H9 (cell line): ENCODE results near the gene GGT7. TPM values are rescaled to one million over a fixed set of nuclear protein-coding genes. Genes with fewer than 3 reads are reported as not detected.

Experiments used
- DNase-seq: peaks from one replicate; pipeline ENCODE4 v3.0.0-alpha.2; 2017
- H2AFZ ChIP-seq: one replicate; pipeline ENCODE4 v1.6.1; 2013; ENCODE audit warnings: mild to moderate bottlenecking, low read length, control low read depth, moderate library complexity
- H2AK5ac ChIP-seq: 2 replicates; pipeline ENCODE4 v1.6.1; 2013; ENCODE audit warnings: low read length, control low read depth, mixed read lengths; ENCODE audit not compliant: insufficient read length
- H2BK120ac ChIP-seq: one replicate; pipeline ENCODE4 v1.6.1; 2013; ENCODE audit warnings: low read depth, mild to moderate bottlenecking, low read length, control low read depth, inconsistent platforms; ENCODE audit not compliant: poor library complexity, severe bottlenecking
- H2BK12ac ChIP-seq: 2 replicates; pipeline ENCODE4 v1.6.1; 2013; ENCODE audit warnings: low read length, control low read depth, mixed read lengths, low read depth; ENCODE audit not compliant: insufficient read length
- H2BK15ac ChIP-seq: 2 replicates; pipeline ENCODE4 v1.6.1; 2013; ENCODE audit warnings: low read depth, low read length, control low read depth
- H2BK20ac ChIP-seq: one replicate; pipeline ENCODE4 v1.6.1; 2013; ENCODE audit warnings: low read depth, mild to moderate bottlenecking, low read length, control low read depth, inconsistent platforms; ENCODE audit not compliant: poor library complexity, severe bottlenecking
- H2BK5ac ChIP-seq: 2 replicates; pipeline ENCODE4 v1.6.1; 2013; ENCODE audit warnings: low read length, control low read depth, mixed read lengths; ENCODE audit not compliant: insufficient read length
- H3K14ac ChIP-seq: 2 replicates; pipeline ENCODE4 v1.6.1; 2013; ENCODE audit warnings: low read length, control low read depth; ENCODE audit not compliant: insufficient read depth
- H3K18ac ChIP-seq: 2 replicates; pipeline ENCODE4 v1.6.1; 2013; ENCODE audit warnings: low read depth, mild to moderate bottlenecking, mixed read lengths, low read length, control low read depth; ENCODE audit not compliant: insufficient read length
- H3K23ac ChIP-seq: 2 replicates; pipeline ENCODE4 v1.6.1; 2013; ENCODE audit warnings: low read length, control low read depth, mixed read lengths, low read depth; ENCODE audit not compliant: insufficient read length
- H3K23me2 ChIP-seq: 2 replicates; pipeline ENCODE4 v1.6.1; 2013; ENCODE audit warnings: low read depth, mild to moderate bottlenecking, mixed read lengths, low read length, control low read depth; ENCODE audit not compliant: insufficient read length, poor library complexity, severe bottlenecking
- H3K27ac ChIP-seq: 2 replicates; pipeline ENCODE4 v1.5.1; 2013; ENCODE audit warnings: low read length, control low read depth, mixed read lengths, low read depth; ENCODE audit not compliant: insufficient read length
- H3K27me3 ChIP-seq: 2 replicates; pipeline ENCODE4 v1.6.1; 2013; ENCODE audit warnings: low read length, control low read depth, inconsistent platforms; ENCODE audit not compliant: insufficient read depth
- H3K4ac ChIP-seq: 2 replicates; pipeline ENCODE4 v1.6.1; 2013; ENCODE audit warnings: low read depth, mild to moderate bottlenecking, control low read depth, inconsistent platforms, low read length, moderate library complexity
- H3K4me1 ChIP-seq: 2 replicates; pipeline ENCODE4 v1.6.1; 2013; ENCODE audit warnings: low read length, control low read depth, inconsistent platforms; ENCODE audit not compliant: insufficient read depth
- H3K4me2 ChIP-seq: 2 replicates; pipeline ENCODE4 v1.6.1; 2013; ENCODE audit warnings: low read length, control low read depth, mixed read lengths; ENCODE audit not compliant: insufficient read length, insufficient read depth
- H3K56ac ChIP-seq: 2 replicates; pipeline ENCODE4 v1.6.1; 2013; ENCODE audit warnings: low read depth, mild to moderate bottlenecking, mixed read lengths, low read length, control low read depth; ENCODE audit not compliant: insufficient read length
- H3K79me1 ChIP-seq: 2 replicates; pipeline ENCODE4 v1.6.1; 2013; ENCODE audit warnings: low read depth, mild to moderate bottlenecking, moderate library complexity, low read length, control low read depth, inconsistent platforms; ENCODE audit not compliant: insufficient read depth, poor library complexity, severe bottlenecking
- H3K79me2 ChIP-seq: 2 replicates; pipeline ENCODE4 v1.6.1; 2013; ENCODE audit warnings: low read length, control low read depth, inconsistent platforms; ENCODE audit not compliant: insufficient read depth
- H3K9ac ChIP-seq: 2 replicates; pipeline ENCODE4 v1.6.1; 2013; ENCODE audit warnings: low read length, control low read depth, mixed read lengths; ENCODE audit not compliant: insufficient read length; ENCODE audit errors: extremely low read depth
- H3K9me3 ChIP-seq: one replicate; pipeline ENCODE4 v1.6.1; 2013; ENCODE audit warnings: low read depth, low read length, inconsistent platforms; ENCODE audit not compliant: control insufficient read depth
- H3T11ph ChIP-seq: one replicate; pipeline ENCODE4 v1.6.1; 2013; ENCODE audit warnings: mild to moderate bottlenecking, low read length, control low read depth, inconsistent platforms
- H4K20me1 ChIP-seq: one replicate; pipeline ENCODE4 v1.6.1; 2013; ENCODE audit not compliant: control insufficient read depth, insufficient read length, insufficient read depth
- H4K5ac ChIP-seq: 2 replicates; pipeline ENCODE4 v1.6.1; 2013; ENCODE audit warnings: low read depth, mild to moderate bottlenecking, mixed read lengths, low read length, control low read depth; ENCODE audit not compliant: insufficient read length
- H4K8ac ChIP-seq: replicated peaks from 2 replicates; pipeline ENCODE4 v1.6.1; 2013; ENCODE audit warnings: low read length, control low read depth, mixed read lengths, low read depth; ENCODE audit not compliant: insufficient read length
- H4K91ac ChIP-seq: 2 replicates; pipeline ENCODE4 v1.6.1; 2013; ENCODE audit warnings: low read depth, mild to moderate bottlenecking, moderate library complexity, mixed read lengths, low read length, control low read depth; ENCODE audit not compliant: insufficient read length
- H3K27ac Mint-ChIP-seq, 3 experiments: 2 replicates in 2 of 3; 3 replicates in 1 of 3; pipeline ENCODE4 v1.8.0; 2020 to 2021; ENCODE audit warnings: mixed read lengths in 3 of 3, mild to moderate bottlenecking in 1 of 3, moderate library complexity in 1 of 3
- H3K27me3 Mint-ChIP-seq: 2 replicates; pipeline ENCODE4 v1.8.0; 2021; ENCODE audit warnings: low read depth, mild to moderate bottlenecking, moderate library complexity, mixed read lengths
- H3K36me3 Mint-ChIP-seq, 3 experiments: 2 replicates in 2 of 3; 3 replicates in 1 of 3; pipeline ENCODE4 v1.8.0; 2020 to 2021; ENCODE audit warnings: low read depth in 3 of 3, mixed read lengths in 3 of 3; ENCODE audit not compliant: insufficient read depth in 1 of 3
- H3K4me1 Mint-ChIP-seq, 2 experiments: 2 replicates each; pipeline ENCODE4 v1.8.0; 2020; ENCODE audit warnings: mixed read lengths in 2 of 2
- H3K4me3 Mint-ChIP-seq, 2 experiments: 2 replicates in 1 of 2; 3 replicates in 1 of 2; pipeline ENCODE4 v1.8.0; 2020 to 2021; ENCODE audit warnings: mild to moderate bottlenecking in 2 of 2, mixed read lengths in 2 of 2, moderate library complexity in 1 of 2
- H3K9me3 Mint-ChIP-seq, 2 experiments: 2 replicates in 1 of 2; 3 replicates in 1 of 2; pipeline ENCODE4 v1.8.0; 2020; ENCODE audit warnings: mild to moderate bottlenecking in 2 of 2, mixed read lengths in 2 of 2, moderate library complexity in 1 of 2
- WGBS: extraction: QIAGEN DNeasy Blood & Tissue Kit; methylation state at CpG from one replicate; pipeline ENCODE4 v1.1.7; 2013; ENCODE audit warnings: missing lambda C conversion rate, low lambda C conversion rate, mixed read lengths; ENCODE audit not compliant: insufficient read length; ENCODE audit errors: extremely low coverage; 5-methylcytosine and 5-hydroxymethylcytosine counted together
- total RNA-seq: library from RNA; stranded (reverse); gene quantifications from 2 replicates; pipeline ENCODE4 v1.2.1, GENCODE V29; 2021
- TF ChIP-seq, protein P1 (sequence below): fragments of 200-600 bp; sonication (generic); conservative IDR thresholded peaks from 3 replicates; pipeline ENCODE4 v1.8.0; 2021; ENCODE audit warnings: antibody characterized with exemption, mild to moderate bottlenecking

GGT7 gene
- total RNA-seq, 1 experiment from 2014 or later, result 38.6 TPM

DNA sequence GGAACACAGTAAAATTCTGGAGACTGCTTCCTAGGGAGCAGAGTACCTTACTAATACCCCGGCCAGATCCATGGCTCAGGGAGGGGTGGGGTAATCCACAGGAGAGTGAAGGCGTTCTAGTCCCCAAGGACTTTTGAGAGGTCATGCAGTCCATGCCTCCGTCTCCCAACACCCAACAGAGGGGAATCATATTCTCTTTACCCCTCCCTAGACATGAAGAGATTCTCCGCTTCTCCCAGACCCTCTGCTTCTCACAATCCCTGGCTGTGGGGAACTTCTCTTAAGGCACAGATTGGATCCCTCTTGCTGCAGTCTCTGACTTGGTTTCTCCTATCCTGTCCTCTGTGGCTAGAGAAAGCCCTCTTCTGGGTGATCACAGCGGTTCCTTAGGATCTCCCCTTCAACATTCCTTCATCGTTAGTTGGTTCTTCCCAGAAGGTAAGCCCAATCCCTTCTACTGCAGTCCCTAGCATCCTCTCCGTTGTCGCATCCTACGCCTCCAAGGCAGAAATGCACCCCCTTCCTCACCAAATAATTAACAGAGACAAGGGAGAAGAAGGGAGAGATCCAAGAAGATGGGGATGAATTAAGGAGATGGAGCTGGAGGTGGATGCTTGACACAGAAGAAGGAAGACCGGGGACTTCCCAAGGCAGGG, 562 bp downstream of the GGT7 start:
- H2AK5ac ChIP-seq, result no peak overlapping the region
- no peak overlapping the region for H2BK120ac ChIP-seq
- H3K14ac ChIP-seq, result no peak overlapping the region; the same call in 1 of the 2 replicates
- no peak overlapping the region for H3T11ph ChIP-seq
- H3K4ac ChIP-seq, result no peak overlapping the region
- no peak for DNase-seq
- H2BK15ac ChIP-seq, result no peak overlapping the region
- no peak overlapping the region for H3K56ac ChIP-seq
- H4K5ac ChIP-seq, result no peak overlapping the region
- no peak overlapping the region for H3K23ac ChIP-seq
- H2BK5ac ChIP-seq, result no peak overlapping the region
- H2BK20ac ChIP-seq, result no peak overlapping the region
- H3K27ac ChIP-seq, result no peak overlapping the region
- H3K9me3 ChIP-seq, result no peaks in the 10 kb centered on the region
- H3K9me3 Mint-ChIP-seq, result no peaks in the 10 kb centered on the region
- H4K20me1 ChIP-seq, result no peaks in the 10 kb centered on the region
- H3K36me3 Mint-ChIP-seq, result peaks cover 0 to 9% (median 0%) of the 10 kb centered on the region in 3 experiments; a peak in 5 of 7 replicates
- no peak overlapping the region for H3K18ac ChIP-seq
- H3K27me3 Mint-ChIP-seq, result peaks cover 29% of the 10 kb centered on the region
- peak overlapping the region in 1 of 3 experiments; percentile 87; a peak in 1 of 7 replicates for H3K27ac Mint-ChIP-seq
- peaks cover 36 to 38% of the 10 kb centered on the region in 2 experiments for H3K4me1 Mint-ChIP-seq
- no peaks in the 10 kb centered on the region for H3K79me2 ChIP-seq
- H3K79me1 ChIP-seq, result no peaks in the 10 kb centered on the region
- WGBS, result no CpG with 5 or more reads among the region's 10 CpGs
- H4K8ac ChIP-seq, result no peak overlapping the region
- no peak overlapping the region for H4K91ac ChIP-seq
- peaks cover 17% of the 10 kb centered on the region for H3K23me2 ChIP-seq
- TF ChIP-seq, protein P1, sequence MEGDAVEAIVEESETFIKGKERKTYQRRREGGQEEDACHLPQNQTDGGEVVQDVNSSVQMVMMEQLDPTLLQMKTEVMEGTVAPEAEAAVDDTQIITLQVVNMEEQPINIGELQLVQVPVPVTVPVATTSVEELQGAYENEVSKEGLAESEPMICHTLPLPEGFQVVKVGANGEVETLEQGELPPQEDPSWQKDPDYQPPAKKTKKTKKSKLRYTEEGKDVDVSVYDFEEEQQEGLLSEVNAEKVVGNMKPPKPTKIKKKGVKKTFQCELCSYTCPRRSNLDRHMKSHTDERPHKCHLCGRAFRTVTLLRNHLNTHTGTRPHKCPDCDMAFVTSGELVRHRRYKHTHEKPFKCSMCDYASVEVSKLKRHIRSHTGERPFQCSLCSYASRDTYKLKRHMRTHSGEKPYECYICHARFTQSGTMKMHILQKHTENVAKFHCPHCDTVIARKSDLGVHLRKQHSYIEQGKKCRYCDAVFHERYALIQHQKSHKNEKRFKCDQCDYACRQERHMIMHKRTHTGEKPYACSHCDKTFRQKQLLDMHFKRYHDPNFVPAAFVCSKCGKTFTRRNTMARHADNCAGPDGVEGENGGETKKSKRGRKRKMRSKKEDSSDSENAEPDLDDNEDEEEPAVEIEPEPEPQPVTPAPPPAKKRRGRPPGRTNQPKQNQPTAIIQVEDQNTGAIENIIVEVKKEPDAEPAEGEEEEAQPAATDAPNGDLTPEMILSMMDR, result no peak
- peaks cover 6% of the 10 kb centered on the region; the same call in 1 of the 2 replicates for H3K4me1 ChIP-seq
- H3K4me2 ChIP-seq, result peak overlapping the region; percentile 93
- no peaks in the 10 kb centered on the region; the same call in 1 of the 2 replicates for H3K27me3 ChIP-seq
- no peak overlapping the region for H2BK12ac ChIP-seq
- peak overlapping the region; percentile 92 to 95 for H3K4me3 Mint-ChIP-seq
- peak overlapping the region; percentile 57 for H3K9ac ChIP-seq
- H2AFZ ChIP-seq, result peak overlapping the region; percentile 65
